DMS153 treated with DMSO at 0.1 percent for 48 hours (cell line): Measurements from ENCODE around the gene KLHL30.

ENCODE experiments used
- DNase-seq: peaks from one replicate; lab custom pipeline; 2025; ENCODE audit not compliant: unreplicated experiment; lab: John Stamatoyannopoulos, UW

The KLHL30 gene

DNA sequence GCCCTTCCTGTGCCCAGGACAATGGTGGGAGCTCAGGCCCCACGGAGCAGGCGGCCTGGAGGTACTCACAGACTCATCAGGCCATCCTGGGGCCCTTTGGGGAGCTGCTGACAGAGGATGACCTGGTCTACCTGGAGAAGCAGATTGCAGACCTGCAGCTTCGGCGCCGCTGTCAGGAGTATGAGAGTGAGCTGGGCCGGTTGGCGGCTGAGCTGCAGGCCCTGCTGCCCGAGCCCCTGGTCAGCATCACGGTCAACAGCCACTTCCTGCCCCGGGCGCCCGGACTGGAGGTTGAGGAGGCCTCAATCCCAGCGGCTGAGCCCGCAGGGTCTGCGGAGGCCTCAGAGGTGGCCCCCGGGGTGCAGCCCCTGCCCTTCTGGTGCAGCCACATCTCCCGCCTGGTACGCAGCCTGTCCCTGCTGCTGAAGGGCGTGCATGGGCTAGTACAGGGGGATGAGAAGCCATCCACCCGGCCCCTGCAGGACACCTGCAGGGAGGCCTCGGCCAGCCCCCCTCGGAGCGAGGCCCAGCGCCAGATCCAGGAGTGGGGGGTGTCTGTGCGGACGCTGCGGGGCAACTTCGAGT, 8.3 kb upstream of the KLHL30 start:
- no peak for DNase-seq

GRCh38 chr2:238130696-238131628, 7.5 kb upstream of the KLHL30 start:
- DNase-seq = no peak

DNA sequence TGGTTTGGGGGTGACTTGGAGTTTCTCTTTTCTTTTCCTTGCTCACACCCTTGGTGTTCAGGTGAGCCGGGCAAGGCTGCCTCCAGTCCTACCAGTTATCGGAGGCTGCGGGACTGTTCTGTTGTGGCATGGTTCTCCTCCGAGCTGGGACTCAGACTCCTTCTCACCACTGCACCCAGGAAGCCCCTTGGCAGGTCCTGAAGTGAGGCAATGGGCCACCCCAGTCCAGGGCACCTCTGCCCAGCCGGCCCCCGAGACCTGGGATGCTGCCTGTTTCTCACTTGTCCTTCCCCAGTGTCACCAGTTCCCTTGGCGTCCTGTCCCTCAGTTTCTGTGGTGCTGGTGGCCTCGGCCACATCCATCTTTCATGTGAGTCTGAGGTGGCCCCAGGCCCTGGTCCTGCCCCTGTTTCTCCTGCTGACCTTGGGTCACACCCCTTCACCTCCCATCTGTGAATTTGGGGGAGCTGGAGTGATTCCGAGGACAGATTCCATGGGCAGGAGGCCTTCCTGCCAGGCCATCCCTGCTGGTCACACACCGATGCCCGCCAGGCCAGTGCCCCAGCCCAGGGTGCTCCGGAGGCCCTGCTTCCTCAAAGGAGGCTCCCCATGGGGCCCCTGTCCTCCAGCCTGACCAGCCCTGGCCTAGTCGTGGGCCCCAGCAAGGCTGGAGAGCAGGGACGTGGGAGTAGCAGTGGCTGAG, 6.6 kb upstream of the KLHL30 start:
- no peak for DNase-seq

DNA sequence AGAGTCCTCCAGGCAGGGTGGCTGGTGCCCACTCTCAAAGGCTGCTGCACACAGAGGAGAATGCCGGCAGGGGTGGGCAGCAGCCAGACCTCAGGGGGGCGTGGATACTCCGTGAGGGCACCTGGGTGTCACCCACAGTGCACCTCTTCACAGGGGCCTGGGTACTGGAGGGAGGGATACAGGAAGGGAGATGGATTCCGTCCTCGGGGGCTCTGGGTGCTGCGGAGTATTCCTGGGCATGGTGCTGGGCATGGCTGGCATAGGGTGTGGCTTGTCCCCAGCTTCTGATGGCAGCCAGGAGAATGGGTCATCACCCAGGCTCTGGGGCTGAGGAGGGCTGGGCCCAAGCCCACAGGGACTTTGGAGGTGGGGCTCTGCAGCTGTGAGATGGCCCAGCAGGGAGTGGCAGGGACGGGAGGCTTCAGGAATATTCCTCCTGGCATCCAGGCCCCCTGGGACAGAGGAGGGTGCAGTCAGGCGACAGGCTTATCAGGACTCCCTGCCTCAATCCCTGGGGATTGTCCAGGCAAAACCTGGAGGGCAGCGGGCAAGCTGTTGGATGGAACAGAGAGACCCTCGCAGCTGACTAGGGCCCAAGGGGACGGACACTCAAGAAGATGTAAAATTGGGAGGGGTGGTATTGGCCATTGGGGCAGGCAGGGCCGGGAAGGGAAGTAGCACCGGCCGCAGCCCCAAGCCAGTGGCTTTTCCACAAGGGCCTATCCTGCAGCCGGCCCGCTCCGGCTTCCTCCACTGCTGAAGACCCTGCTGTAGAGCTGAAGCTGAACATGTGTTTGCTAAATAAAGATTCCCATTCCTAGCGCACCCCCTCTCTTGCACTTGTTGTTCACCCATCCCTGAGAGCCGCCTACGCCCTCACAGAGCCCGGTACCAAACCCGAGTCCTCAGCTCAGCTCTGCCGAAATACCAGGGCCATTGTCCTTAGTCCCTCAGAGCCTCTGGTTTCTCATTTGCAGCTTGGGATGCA, 5.7 kb upstream of the KLHL30 start:
- DNase-seq = no peak

GRCh38 chr2:238133499-238134392, 4.7 kb upstream of the KLHL30 start:
- no peak for DNase-seq

- no peak for DNase-seq
Observed at GRCh38 chr2:238134393-238134785, 4.1 kb upstream of the KLHL30 start.

GRCh38 chr2:238135601-238136150, 2.8 kb upstream of the KLHL30 start:
- DNase-seq = no peak

GRCh38 chr2:238136820-238137537, 1.5 kb upstream of the KLHL30 start:
- DNase-seq = no peak

DNA sequence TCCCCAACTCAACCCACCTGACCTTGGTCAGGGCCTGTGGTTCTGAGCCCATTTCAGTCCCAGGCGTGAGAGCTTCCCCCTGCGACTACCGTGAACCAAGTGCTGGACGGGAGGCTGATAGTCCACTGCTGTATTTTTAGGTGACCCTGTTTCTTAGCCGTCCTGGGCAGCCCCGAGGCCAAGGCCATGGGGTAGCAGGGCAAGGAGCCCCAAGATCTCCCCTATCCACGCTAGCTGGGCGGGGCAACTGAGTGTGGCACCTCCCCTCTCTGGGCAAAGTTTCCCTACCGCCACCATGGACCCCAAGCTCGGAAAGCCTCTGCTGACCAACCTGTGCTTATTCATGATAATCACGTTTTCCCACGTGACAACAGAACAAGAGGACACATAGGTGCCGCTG, 583 bp upstream of the KLHL30 start:
- DNase-seq = no peak

GRCh38 chr2:238139196-238140039, 950 bp downstream of the KLHL30 start:
- DNase-seq = no peak

- no peak for DNase-seq
Observed at GRCh38 chr2:238140040-238140439, 1.6 kb downstream of the KLHL30 start.

DNA sequence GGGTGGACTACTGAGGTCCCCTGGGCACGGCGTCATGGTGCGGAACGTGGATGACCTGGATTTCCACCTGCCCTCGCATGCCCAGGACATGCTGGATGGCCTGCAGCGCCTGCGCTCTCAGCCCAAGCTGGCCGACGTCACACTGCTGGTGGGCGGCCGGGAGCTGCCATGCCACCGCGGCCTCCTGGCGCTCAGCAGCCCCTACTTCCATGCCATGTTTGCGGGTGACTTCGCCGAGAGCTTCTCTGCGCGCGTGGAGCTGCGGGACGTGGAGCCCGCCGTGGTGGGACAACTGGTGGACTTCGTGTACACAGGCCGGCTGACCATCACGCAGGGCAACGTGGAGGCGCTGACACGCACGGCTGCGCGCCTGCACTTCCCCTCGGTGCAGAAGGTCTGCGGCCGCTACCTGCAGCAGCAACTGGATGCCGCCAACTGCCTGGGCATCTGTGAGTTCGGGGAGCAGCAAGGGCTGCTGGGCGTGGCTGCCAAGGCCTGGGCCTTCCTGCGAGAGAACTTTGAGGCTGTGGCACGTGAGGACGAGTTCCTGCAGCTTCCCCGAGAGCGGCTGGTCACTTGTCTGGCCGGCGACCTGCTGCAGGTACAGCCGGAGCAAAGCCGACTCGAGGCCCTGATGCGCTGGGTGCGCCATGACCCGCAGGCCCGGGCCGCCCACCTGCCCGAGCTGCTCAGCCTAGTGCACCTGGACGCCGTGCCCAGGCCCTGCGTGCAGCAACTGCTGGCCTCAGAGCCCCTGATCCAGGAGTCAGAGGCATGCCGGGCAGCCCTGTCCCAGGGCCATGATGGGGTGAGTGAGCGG, 2.5 kb downstream of the KLHL30 start:
- no peak for DNase-seq

GRCh38 chr2:238141541-238142318, 3.3 kb downstream of the KLHL30 start:
- peak; percentile 53 for DNase-seq

GRCh38 chr2:238142382-238143205, 4.1 kb downstream of the KLHL30 start:
- no peak for DNase-seq

DNA sequence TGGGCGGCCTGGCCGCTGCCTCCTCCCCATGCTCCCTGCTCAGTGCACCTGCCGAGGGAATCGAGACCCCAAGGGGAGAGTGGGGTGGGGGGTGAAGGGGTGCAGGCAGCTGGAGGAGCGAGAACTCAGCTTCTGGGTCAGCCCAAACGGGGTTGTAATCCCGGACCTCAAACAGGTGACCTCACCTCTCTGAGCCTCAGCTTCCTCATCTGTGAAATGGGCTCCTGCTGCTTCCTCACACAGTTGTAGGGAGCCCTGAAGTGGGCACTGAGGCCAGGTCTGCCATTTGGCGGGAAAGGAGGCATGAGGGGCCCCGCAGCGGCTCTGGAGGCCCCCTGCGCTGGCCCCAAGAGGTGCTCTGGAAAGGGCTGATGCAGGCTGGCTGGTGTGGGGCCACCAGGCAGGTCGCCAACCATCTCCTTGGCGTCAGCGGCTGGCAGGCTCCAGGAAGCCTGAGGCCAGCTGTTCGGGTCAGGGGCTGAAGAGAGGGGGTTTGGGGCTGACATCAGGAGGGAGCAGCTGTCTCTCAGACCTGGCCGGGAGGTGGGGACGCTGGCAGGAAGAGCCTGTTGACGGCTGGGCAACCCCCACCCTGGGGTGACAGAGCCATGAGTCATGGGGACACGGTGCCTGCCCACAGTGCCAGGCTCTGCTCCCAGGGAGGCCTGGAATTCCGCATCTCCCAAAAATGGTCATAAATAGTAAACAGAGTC, 4.9 kb downstream of the KLHL30 start:
- no peak for DNase-seq
